Measurements from ENCODE around the gene LAMP5. TPM values are rescaled to one million over a fixed set of nuclear protein-coding genes. Genes with fewer than 3 reads are reported as not detected.

LAMP5 gene
- polyA plus RNA-seq, 2 donors, result 0.01 to 0.04 TPM

DNA sequence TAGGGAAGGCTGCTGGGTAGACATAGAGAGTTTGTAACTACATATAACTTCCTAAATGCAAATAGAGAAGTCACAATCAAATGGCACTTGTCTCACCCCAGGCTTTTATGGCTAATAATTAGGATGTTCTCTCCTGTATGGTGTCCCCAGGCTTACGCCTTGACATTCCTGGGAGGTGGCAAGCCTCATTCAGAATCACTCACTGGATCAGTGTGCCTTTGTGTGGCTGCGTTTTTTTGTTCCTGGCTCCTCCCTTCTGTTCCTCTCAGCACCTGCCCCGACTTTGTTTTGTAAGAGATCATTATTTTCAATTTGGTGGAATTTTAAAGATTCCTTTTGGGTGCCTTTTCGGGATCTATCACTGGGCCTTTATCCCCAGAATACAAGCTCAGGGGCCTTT lies 5.7 kb downstream of the LAMP5 start:
- Histone ChIP-seq H3K36me3 (ENCODE audit: control insufficient read depth in 2 of 2, insufficient read depth in 2 of 2, low read length in 1 of 2) (no peaks in the 10 kb centered on the region), H3K4me3 (ENCODE audit: low read depth in 1 of 2, low read length in 2 of 2) (no peak overlapping the region), H3K27ac (ENCODE audit: low read depth in 2 of 2, low read length in 1 of 2) (no peak overlapping the region), H3K27me3 (ENCODE audit: control insufficient read depth in 1 of 2, insufficient read depth in 2 of 2, low read length in 2 of 2) (peaks cover 0 to 5% of the 10 kb centered on the region in 2 donors), H3K9me3 (ENCODE audit: control insufficient read depth in 2 of 2, insufficient read depth in 1 of 2, low read depth in 1 of 2, low read length in 1 of 2) (no peaks in the 10 kb centered on the region), H3K4me1 (ENCODE audit: control insufficient read depth in 2 of 2, insufficient read depth in 2 of 2, low read length in 1 of 2) (peaks cover 9 to 11% of the 10 kb centered on the region in 2 donors)
- WGBS, 2 donors, result 56 to 59% methylated on average over 4 of the region's 4 CpGs

- Histone ChIP-seq H3K27me3 (ENCODE audit: control insufficient read depth in 1 of 2, insufficient read depth in 2 of 2, low read length in 2 of 2) (no peaks in the 10 kb centered on the region), H3K4me3 (ENCODE audit: low read depth in 1 of 2, low read length in 2 of 2) (no peak overlapping the region), H3K9me3 (ENCODE audit: control insufficient read depth in 2 of 2, insufficient read depth in 1 of 2, low read depth in 1 of 2, low read length in 1 of 2) (no peaks in the 10 kb centered on the region), H3K27ac (ENCODE audit: low read depth in 2 of 2, low read length in 1 of 2) (no peak overlapping the region), H3K4me1 (ENCODE audit: control insufficient read depth in 2 of 2, insufficient read depth in 2 of 2, low read length in 1 of 2) (no peaks in the 10 kb centered on the region), H3K36me3 (ENCODE audit: control insufficient read depth in 2 of 2, insufficient read depth in 2 of 2, low read length in 1 of 2) (no peaks in the 10 kb centered on the region)
- 60 to 67% methylated on average over 3 of the region's 3 CpGs for WGBS, 2 donors
Measured at GRCh38 chr20:9523636-9524035, 9.2 kb downstream of the LAMP5 start.

DNA sequence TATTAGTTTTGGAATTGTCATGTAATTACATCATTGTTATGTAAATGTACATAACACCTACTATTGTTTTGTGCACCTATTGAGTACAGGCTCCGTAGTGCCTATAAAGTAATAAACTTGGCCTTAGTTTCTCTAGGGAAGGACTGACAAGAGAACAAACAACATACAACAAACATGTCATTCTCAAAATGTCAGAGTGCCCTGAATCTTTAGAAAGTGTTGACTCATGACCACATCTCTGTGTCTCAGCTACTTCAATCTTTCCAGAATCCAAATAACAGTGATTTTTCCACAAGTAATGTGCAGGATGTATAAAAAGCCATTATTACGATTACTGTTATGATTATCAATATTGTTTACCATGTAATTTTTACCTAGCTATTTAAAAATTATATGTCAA lies 17.2 kb downstream of the LAMP5 start:
- Histone ChIP-seq H3K36me3 (ENCODE audit: control insufficient read depth in 2 of 2, insufficient read depth in 2 of 2, low read length in 1 of 2) (no peaks in the 10 kb centered on the region), H3K9me3 (ENCODE audit: control insufficient read depth in 2 of 2, insufficient read depth in 1 of 2, low read depth in 1 of 2, low read length in 1 of 2) (no peaks in the 10 kb centered on the region), H3K4me3 (ENCODE audit: low read depth in 1 of 2, low read length in 2 of 2) (no peak overlapping the region), H3K27ac (ENCODE audit: low read depth in 2 of 2, low read length in 1 of 2) (no peak overlapping the region), H3K4me1 (ENCODE audit: control insufficient read depth in 2 of 2, insufficient read depth in 2 of 2, low read length in 1 of 2) (no peaks in the 10 kb centered on the region), H3K27me3 (ENCODE audit: control insufficient read depth in 1 of 2, insufficient read depth in 2 of 2, low read length in 2 of 2) (no peaks in the 10 kb centered on the region)
- 70 to 73% methylated on average over 2 of the region's 2 CpGs for WGBS, 2 donors

DNA sequence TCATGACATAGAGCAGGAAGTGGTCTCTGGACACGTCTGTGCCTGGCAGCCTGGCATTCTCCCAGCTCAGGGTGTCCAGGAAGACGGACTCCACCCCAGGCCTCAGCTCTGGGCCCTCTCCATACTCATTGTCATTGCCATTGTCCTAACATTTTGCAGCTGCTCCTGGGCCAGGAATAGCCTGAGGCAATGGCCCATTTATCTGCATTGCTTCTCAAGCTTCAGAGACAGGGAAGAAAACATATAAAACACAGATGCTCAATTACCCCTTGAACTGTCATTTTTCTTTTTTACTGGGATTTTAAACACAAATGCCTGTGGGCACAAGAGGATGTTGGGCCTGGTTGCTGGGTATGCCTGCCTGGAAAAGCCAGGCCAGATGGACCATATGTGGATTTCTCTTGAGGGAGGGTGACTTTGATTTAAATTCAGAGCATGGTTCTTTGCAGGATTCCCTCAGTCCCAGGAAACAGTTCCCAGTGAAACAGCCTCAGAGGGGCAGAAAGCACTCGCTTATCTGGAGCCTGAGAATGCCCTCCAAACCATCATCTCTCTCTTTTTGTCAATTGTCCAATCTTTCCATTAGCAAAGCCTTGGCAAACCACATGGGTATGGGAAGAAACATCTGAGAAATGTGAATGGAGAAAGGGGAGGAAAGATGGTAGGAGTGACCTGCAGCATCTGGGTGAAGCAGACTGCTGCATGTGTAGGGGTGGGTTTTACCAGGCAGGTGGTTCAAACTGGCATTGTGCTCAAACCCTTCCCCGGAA lies 17.9 kb downstream of the LAMP5 start:
- WGBS, 2 donors, result 55 to 68% methylated on average over 4 of the region's 4 CpGs
- Histone ChIP-seq H3K27ac (ENCODE audit: low read depth in 2 of 2, low read length in 1 of 2) (no peak overlapping the region), H3K4me3 (ENCODE audit: low read depth in 1 of 2, low read length in 2 of 2) (no peak overlapping the region), H3K27me3 (ENCODE audit: control insufficient read depth in 1 of 2, insufficient read depth in 2 of 2, low read length in 2 of 2) (no peaks in the 10 kb centered on the region), H3K4me1 (ENCODE audit: control insufficient read depth in 2 of 2, insufficient read depth in 2 of 2, low read length in 1 of 2) (no peaks in the 10 kb centered on the region), H3K36me3 (ENCODE audit: control insufficient read depth in 2 of 2, insufficient read depth in 2 of 2, low read length in 1 of 2) (no peaks in the 10 kb centered on the region), H3K9me3 (ENCODE audit: control insufficient read depth in 2 of 2, insufficient read depth in 1 of 2, low read depth in 1 of 2, low read length in 1 of 2) (no peaks in the 10 kb centered on the region)

GRCh38 chr20:9534025-9534424 lies 19.6 kb downstream of the LAMP5 start:
- Histone ChIP-seq H3K36me3 (ENCODE audit: control insufficient read depth in 2 of 2, insufficient read depth in 2 of 2, low read length in 1 of 2) (no peaks in the 10 kb centered on the region), H3K9me3 (ENCODE audit: control insufficient read depth in 2 of 2, insufficient read depth in 1 of 2, low read depth in 1 of 2, low read length in 1 of 2) (no peaks in the 10 kb centered on the region), H3K27me3 (ENCODE audit: control insufficient read depth in 1 of 2, insufficient read depth in 2 of 2, low read length in 2 of 2) (no peaks in the 10 kb centered on the region), H3K4me3 (ENCODE audit: low read depth in 1 of 2, low read length in 2 of 2) (no peak overlapping the region), H3K4me1 (ENCODE audit: control insufficient read depth in 2 of 2, insufficient read depth in 2 of 2, low read length in 1 of 2) (no peaks in the 10 kb centered on the region), H3K27ac (ENCODE audit: low read depth in 2 of 2, low read length in 1 of 2) (no peak overlapping the region)
- WGBS, 2 donors, result 82 to 85% methylated on average over 5 of the region's 5 CpGs

- Histone ChIP-seq H3K9me3 (ENCODE audit: control insufficient read depth in 2 of 2, insufficient read depth in 1 of 2, low read depth in 1 of 2, low read length in 1 of 2) (no peaks in the 10 kb centered on the region), H3K4me3 (ENCODE audit: low read depth in 1 of 2, low read length in 2 of 2) (no peak overlapping the region), H3K27ac (ENCODE audit: low read depth in 2 of 2, low read length in 1 of 2) (no peak overlapping the region), H3K27me3 (ENCODE audit: control insufficient read depth in 1 of 2, insufficient read depth in 2 of 2, low read length in 2 of 2) (no peaks in the 10 kb centered on the region), H3K4me1 (ENCODE audit: control insufficient read depth in 2 of 2, insufficient read depth in 2 of 2, low read length in 1 of 2) (no peaks in the 10 kb centered on the region), H3K36me3 (ENCODE audit: control insufficient read depth in 2 of 2, insufficient read depth in 2 of 2, low read length in 1 of 2) (no peaks in the 10 kb centered on the region)
- 67 to 78% methylated on average over 2 of the region's 2 CpGs for WGBS, 2 donors
Measured at GRCh38 chr20:9535449-9535848, 21.1 kb downstream of the LAMP5 start.

GRCh38 chr20:9543214-9543613 lies 28.8 kb downstream of the LAMP5 start:
- WGBS, 2 donors, result 59 to 65% methylated on average over 4 of the region's 4 CpGs
- no peaks in the 10 kb centered on the region for H3K36me3 ChIP-seq (ENCODE audit: control insufficient read depth in 2 of 2, insufficient read depth in 2 of 2, low read length in 1 of 2)
- no peaks in the 10 kb centered on the region for H3K27me3 ChIP-seq (ENCODE audit: control insufficient read depth in 1 of 2, insufficient read depth in 2 of 2, low read length in 2 of 2)
- H3K4me1 ChIP-seq (ENCODE audit: control insufficient read depth in 2 of 2, insufficient read depth in 2 of 2, low read length in 1 of 2), result no peaks in the 10 kb centered on the region
- no peaks in the 10 kb centered on the region for H3K9me3 ChIP-seq (ENCODE audit: control insufficient read depth in 2 of 2, insufficient read depth in 1 of 2, low read depth in 1 of 2, low read length in 1 of 2)
- H3K27ac ChIP-seq (ENCODE audit: low read depth in 2 of 2, low read length in 1 of 2), result no peak overlapping the region
- H3K4me3 ChIP-seq (ENCODE audit: low read depth in 1 of 2, low read length in 2 of 2), result no peak overlapping the region

- WGBS, 2 donors, result 88% methylated on average over 1 of the region's 1 CpG
- H3K4me3 ChIP-seq (ENCODE audit: low read depth in 1 of 2, low read length in 2 of 2), result no peak overlapping the region
Measured at GRCh38 chr20:9550283-9550682, 35.9 kb downstream of the LAMP5 start.

GRCh38 chr20:9550871-9551270 lies 36.5 kb downstream of the LAMP5 start:
- no peak overlapping the region for H3K4me3 ChIP-seq (ENCODE audit: low read depth in 1 of 2, low read length in 2 of 2)
- no peak overlapping the region for H3K27ac ChIP-seq (ENCODE audit: low read depth in 2 of 2, low read length in 1 of 2)
- no peaks in the 10 kb centered on the region for H3K4me1 ChIP-seq (ENCODE audit: control insufficient read depth in 2 of 2, insufficient read depth in 2 of 2, low read length in 1 of 2)
- H3K27me3 ChIP-seq (ENCODE audit: control insufficient read depth in 1 of 2, insufficient read depth in 2 of 2, low read length in 2 of 2), result no peaks in the 10 kb centered on the region
- no peaks in the 10 kb centered on the region for H3K36me3 ChIP-seq (ENCODE audit: control insufficient read depth in 2 of 2, insufficient read depth in 2 of 2, low read length in 1 of 2)
- peaks cover 0 to 2% of the 10 kb centered on the region in 2 donors for H3K9me3 ChIP-seq (ENCODE audit: control insufficient read depth in 2 of 2, insufficient read depth in 1 of 2, low read depth in 1 of 2, low read length in 1 of 2)
- 77 to 85% methylated on average over 2 of the region's 2 CpGs for WGBS, 2 donors

More at GRCh38 chr20:9550283-9550682, 35.9 kb downstream of the LAMP5 start:
- Histone ChIP-seq H3K27me3 (ENCODE audit: control insufficient read depth in 1 of 2, insufficient read depth in 2 of 2, low read length in 2 of 2) (no peaks in the 10 kb centered on the region), H3K27ac (ENCODE audit: low read depth in 2 of 2, low read length in 1 of 2) (no peak overlapping the region), H3K9me3 (ENCODE audit: control insufficient read depth in 2 of 2, insufficient read depth in 1 of 2, low read depth in 1 of 2, low read length in 1 of 2) (peaks cover 0 to 2% of the 10 kb centered on the region in 2 donors), H3K36me3 (ENCODE audit: control insufficient read depth in 2 of 2, insufficient read depth in 2 of 2, low read length in 1 of 2) (no peaks in the 10 kb centered on the region), H3K4me1 (ENCODE audit: control insufficient read depth in 2 of 2, insufficient read depth in 2 of 2, low read length in 1 of 2) (no peaks in the 10 kb centered on the region)
